CD8-positive, alpha-beta memory T cell (primary cell): ENCODE results near the gene PDE3A. TPM values are rescaled to one million over a fixed set of nuclear protein-coding genes. Genes with fewer than 3 reads are reported as not detected.
"Not testable (repeated sequence)": the region's sequence is repeated elsewhere in the genome, so short reads cannot be mapped to it uniquely, and the experiment has no call there.

Experiments used
- CTCF ChIA-PET: fragments of 350-600 bp; sonication (Branson Sonifier 250); formaldehyde crosslinking; loops from one replicate; lab custom pipeline; 2021; ENCODE audit warnings: antibody characterized with exemption; lab: Charles Lee
- POLR2A ChIA-PET: fragments of 350-600 bp; sonication (Branson Sonifier 250); formaldehyde crosslinking; loops from one replicate; lab custom pipeline; 2021; ENCODE audit warnings: antibody characterized with exemption; lab: Charles Lee
- DNase-seq, 5 donors: peaks; one replicate each; pipeline versions ENCODE4 v3.0.0 to v3.0.0-alpha.2; 2020 to 2022; ENCODE audit warnings: mixed read lengths in 1 of 5
- H3K27ac ChIP-seq: one replicate; pipeline ENCODE4 v1.7.0; 2013; ENCODE audit warnings: low read depth, mild to moderate bottlenecking, low read length, moderate library complexity
- H3K27me3 ChIP-seq: 2 replicates; pipeline ENCODE4 v1.7.0; 2013; ENCODE audit warnings: low read length, mild to moderate bottlenecking; ENCODE audit not compliant: insufficient read depth, poor library complexity, severe bottlenecking
- H3K36me3 ChIP-seq: 2 replicates; pipeline ENCODE4 v1.7.0; 2013; ENCODE audit warnings: mild to moderate bottlenecking, low read length, moderate library complexity; ENCODE audit not compliant: insufficient read depth
- H3K4me1 ChIP-seq: 2 replicates; pipeline ENCODE4 v1.7.0; 2013; ENCODE audit warnings: mild to moderate bottlenecking, low read length, moderate library complexity; ENCODE audit not compliant: insufficient read depth
- H3K4me3 ChIP-seq: 2 replicates; pipeline ENCODE4 v1.7.0; 2013; ENCODE audit warnings: mild to moderate bottlenecking, low read length
- H3K9me3 ChIP-seq: 2 replicates; pipeline ENCODE4 v1.7.0; 2013; ENCODE audit warnings: mild to moderate bottlenecking, low read length
- H3K27ac Mint-ChIP-seq, 8 donors: one replicate each; pipeline ENCODE4 v1.8.0; 2020 to 2021; ENCODE audit warnings: mixed read lengths in 8 of 8, mild to moderate bottlenecking in 6 of 8, inconsistent platforms in 3 of 8, moderate library complexity in 3 of 8
- H3K27me3 Mint-ChIP-seq, 2 donors: one replicate each; pipeline ENCODE4 v1.8.0; 2020 to 2021; ENCODE audit warnings: mixed read lengths in 2 of 2, mild to moderate bottlenecking in 1 of 2, moderate library complexity in 1 of 2
- H3K36me3 Mint-ChIP-seq, 3 donors: one replicate each; pipeline ENCODE4 v1.8.0; 2020 to 2021; ENCODE audit warnings: mixed read lengths in 3 of 3, inconsistent platforms in 1 of 3, mild to moderate bottlenecking in 1 of 3
- H3K4me1 Mint-ChIP-seq, 3 donors: one replicate each; pipeline ENCODE4 v1.8.0; 2020 to 2021; ENCODE audit warnings: mixed read lengths in 3 of 3, inconsistent platforms in 1 of 3, mild to moderate bottlenecking in 1 of 3
- H3K4me3 Mint-ChIP-seq, 7 donors: one replicate each; pipeline ENCODE4 v1.8.0; 2020 to 2021; ENCODE audit warnings: mixed read lengths in 7 of 7, mild to moderate bottlenecking in 6 of 7, moderate library complexity in 4 of 7, inconsistent platforms in 2 of 7
- H3K9me3 Mint-ChIP-seq, 5 donors: one replicate each; pipeline ENCODE4 v1.8.0; 2020 to 2022; ENCODE audit warnings: mixed read lengths in 5 of 5, mild to moderate bottlenecking in 3 of 5, moderate library complexity in 2 of 5, inconsistent platforms in 1 of 5
- polyA plus RNA-seq: library from polyadenylated mRNA; unstranded; fragments of 300-500 nt; fragmentation: Illumina TruSeq; gene quantifications from one replicate; pipeline ENCODE4 v1.2.3, GENCODE V29; 2021
- total RNA-seq, 2 experiments: library from RNA; stranded (reverse); gene quantifications; one replicate each; pipeline ENCODE4 v1.2.3, GENCODE V29; 2021

Gene PDE3A
- total and polyA plus RNA-seq, 3 experiments from 2014 or later, result 0.02 TPM; not detected in 2

DNA sequence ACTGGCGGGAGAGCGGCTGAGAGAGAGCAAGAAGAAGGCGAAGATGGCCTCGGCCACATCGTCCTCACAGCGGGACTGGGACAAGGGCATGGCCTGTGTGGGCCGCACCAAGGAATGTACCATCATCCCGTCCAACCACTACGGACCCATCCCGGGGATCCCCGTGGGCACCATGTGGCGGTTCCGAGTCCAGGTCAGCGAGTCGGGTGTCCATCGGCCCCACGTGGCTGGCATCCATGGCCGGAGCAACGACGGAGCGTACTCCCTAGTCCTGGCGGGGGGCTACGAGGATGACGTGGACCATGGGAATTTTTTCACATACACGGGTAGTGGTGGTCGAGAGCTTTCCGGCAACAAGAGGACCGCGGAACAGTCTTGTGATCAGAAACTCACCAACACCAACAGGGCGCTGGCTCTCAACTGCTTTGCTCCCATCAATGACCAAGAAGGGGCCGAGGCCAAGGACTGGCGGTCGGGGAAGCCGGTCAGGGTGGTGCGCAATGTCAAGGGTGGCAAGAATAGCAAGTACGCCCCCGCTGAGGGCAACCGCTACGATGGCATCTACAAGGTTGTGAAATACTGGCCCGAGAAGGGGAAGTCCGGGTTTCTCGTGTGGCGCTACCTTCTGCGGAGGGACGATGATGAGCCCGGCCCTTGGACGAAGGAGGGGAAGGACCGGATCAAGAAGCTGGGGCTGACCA lies 183.6 kb downstream of the PDE3A start:
- H3K36me3 ChIP-seq, CTCF ChIA-PET: not testable (repeated sequence)

GRCh38 chr12:20552586-20552985 lies 184.2 kb downstream of the PDE3A start:
- H3K36me3 ChIP-seq, H3K27me3 Mint-ChIP-seq, H3K27me3 ChIP-seq, H3K9me3 Mint-ChIP-seq, H3K27ac Mint-ChIP-seq, H3K9me3 ChIP-seq, H3K4me1 Mint-ChIP-seq, POLR2A ChIA-PET, CTCF ChIA-PET, DNase-seq, H3K4me3 ChIP-seq, H3K36me3 Mint-ChIP-seq, H3K4me1 ChIP-seq, H3K27ac ChIP-seq, H3K4me3 Mint-ChIP-seq: not testable (repeated sequence)

More for the DNA sequence above, 183.6 kb downstream of the PDE3A start:
- H3K9me3 ChIP-seq, POLR2A ChIA-PET, H3K27me3 Mint-ChIP-seq, H3K27me3 ChIP-seq, H3K27ac ChIP-seq, H3K4me1 Mint-ChIP-seq, H3K4me3 Mint-ChIP-seq, H3K27ac Mint-ChIP-seq, DNase-seq, H3K4me3 ChIP-seq, H3K9me3 Mint-ChIP-seq, H3K4me1 ChIP-seq, H3K36me3 Mint-ChIP-seq: not testable (repeated sequence)

- Histone ChIP-seq H3K4me3 (no peak overlapping the region), H3K4me1 (no peaks in the 10 kb centered on the region), H3K27ac (no peak overlapping the region), H3K27me3 (no peaks in the 10 kb centered on the region), H3K36me3 (no peaks in the 10 kb centered on the region), H3K9me3 (no peaks in the 10 kb centered on the region)
- Mint-ChIP-seq H3K27me3 (no peaks in the 10 kb centered on the region), H3K27ac (no peak overlapping the region), H3K36me3 (no peaks in the 10 kb centered on the region), H3K9me3 (peaks cover 0 to 1% (median 0%) of the 10 kb centered on the region in 5 donors), H3K4me3 (no peak overlapping the region), H3K4me1 (no peaks in the 10 kb centered on the region)
- ChIA-PET CTCF (no interaction called here), POLR2A (no interaction called here)
- no peak for DNase-seq
Measured at GRCh38 chr12:20555015-20555414, 186.7 kb downstream of the PDE3A start.

- no peak for DNase-seq
- no peak overlapping the region for H3K27ac Mint-ChIP-seq
- H3K36me3 ChIP-seq, result no peaks in the 10 kb centered on the region
- no peak overlapping the region for H3K4me3 ChIP-seq
- H3K4me1 Mint-ChIP-seq, result no peaks in the 10 kb centered on the region
- H3K27me3 Mint-ChIP-seq, result peaks cover 0 to 3% of the 10 kb centered on the region in 2 donors
- H3K4me1 ChIP-seq, result no peaks in the 10 kb centered on the region
- no peak overlapping the region for H3K27ac ChIP-seq
- H3K9me3 ChIP-seq, result no peaks in the 10 kb centered on the region
- ChIA-PET POLR2A (no interaction called here), CTCF (no interaction called here)
- H3K4me3 Mint-ChIP-seq, result no peak overlapping the region
- H3K36me3 Mint-ChIP-seq, result no peaks in the 10 kb centered on the region
- H3K27me3 ChIP-seq, result no peaks in the 10 kb centered on the region
- peaks cover 0 to 1% (median 0%) of the 10 kb centered on the region in 5 donors for H3K9me3 Mint-ChIP-seq
Measured at GRCh38 chr12:20555771-20556170, 187.4 kb downstream of the PDE3A start.

DNA sequence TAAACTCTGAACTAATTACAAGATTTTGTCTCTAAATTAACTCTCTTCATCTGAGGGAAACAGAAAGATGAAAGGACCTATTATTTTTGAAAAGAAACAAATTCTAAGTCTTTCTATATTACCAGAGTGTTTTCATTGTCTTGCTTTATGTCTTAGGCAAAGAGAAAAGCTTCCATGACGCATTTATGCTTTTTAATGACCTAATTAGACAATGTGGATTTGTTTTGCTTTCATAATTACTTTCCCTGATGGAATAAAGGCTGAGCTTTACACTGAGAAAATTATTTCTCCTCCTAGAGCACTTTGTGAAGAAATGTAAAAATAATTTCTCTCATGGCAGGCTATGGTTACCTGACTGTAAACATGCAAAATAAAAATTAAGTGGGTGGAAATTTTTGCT lies 188.8 kb downstream of the PDE3A start:
- Histone ChIP-seq H3K9me3 (no peaks in the 10 kb centered on the region), H3K4me3 (no peak overlapping the region), H3K4me1 (no peaks in the 10 kb centered on the region), H3K36me3 (no peaks in the 10 kb centered on the region), H3K27ac (no peak overlapping the region), H3K27me3 (no peaks in the 10 kb centered on the region)
- H3K27me3 Mint-ChIP-seq, result peaks cover 0 to 3% of the 10 kb centered on the region in 2 donors
- H3K27ac Mint-ChIP-seq, result no peak overlapping the region
- H3K4me3 Mint-ChIP-seq, result no peak overlapping the region
- H3K9me3 Mint-ChIP-seq, result peaks cover 0 to 1% (median 0%) of the 10 kb centered on the region in 5 donors
- H3K4me1 Mint-ChIP-seq, result no peaks in the 10 kb centered on the region
- no peak for DNase-seq
- ChIA-PET POLR2A (no interaction called here), CTCF (no interaction called here)
- H3K36me3 Mint-ChIP-seq, result no peaks in the 10 kb centered on the region

- Mint-ChIP-seq H3K9me3 (no peaks in the 10 kb centered on the region), H3K27ac (no peak overlapping the region), H3K36me3 (no peaks in the 10 kb centered on the region), H3K4me3 (no peak overlapping the region), H3K27me3 (peaks cover 0 to 3% of the 10 kb centered on the region in 2 donors), H3K4me1 (no peaks in the 10 kb centered on the region)
- H3K36me3 ChIP-seq, result no peaks in the 10 kb centered on the region
- H3K27ac ChIP-seq, result no peak overlapping the region
- H3K9me3 ChIP-seq, result no peaks in the 10 kb centered on the region
- H3K27me3 ChIP-seq, result no peaks in the 10 kb centered on the region
- no peak for DNase-seq
- POLR2A ChIA-PET, result no interaction called here
- no peak overlapping the region for H3K4me3 ChIP-seq
- no peaks in the 10 kb centered on the region for H3K4me1 ChIP-seq
- CTCF ChIA-PET, result no interaction called here
Measured at GRCh38 chr12:20560935-20561334, 192.6 kb downstream of the PDE3A start.

DNA sequence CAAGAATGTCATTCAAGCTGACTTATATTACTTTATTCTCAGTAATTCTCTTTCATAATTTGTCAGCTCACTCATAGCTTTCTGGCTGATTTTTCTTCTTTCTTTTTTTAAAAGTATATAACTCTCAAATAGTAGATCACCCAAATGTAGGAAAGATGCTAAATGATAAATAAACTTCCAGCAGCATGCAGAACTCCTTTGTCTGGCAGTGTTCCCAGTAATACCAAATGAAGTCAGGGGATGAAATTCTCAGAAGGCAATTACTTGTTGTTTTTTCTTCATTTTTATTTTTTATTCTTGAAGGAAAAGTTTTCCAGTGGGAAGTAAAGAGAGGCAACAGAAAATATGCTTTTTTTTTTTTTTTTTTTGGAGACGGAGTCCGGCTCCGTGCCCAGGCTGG lies 193.5 kb downstream of the PDE3A start:
- CTCF ChIA-PET, result no interaction called here
- Histone ChIP-seq H3K4me3 (no peak overlapping the region), H3K9me3 (no peaks in the 10 kb centered on the region), H3K4me1 (no peaks in the 10 kb centered on the region), H3K27ac (no peak overlapping the region), H3K27me3 (no peaks in the 10 kb centered on the region), H3K36me3 (no peaks in the 10 kb centered on the region)
- no peak overlapping the region for H3K4me3 Mint-ChIP-seq
- no peak for DNase-seq
- H3K9me3 Mint-ChIP-seq, result no peaks in the 10 kb centered on the region
- H3K27me3 Mint-ChIP-seq, result peaks cover 0 to 3% of the 10 kb centered on the region in 2 donors
- POLR2A ChIA-PET, result no interaction called here
- H3K36me3 Mint-ChIP-seq, result no peaks in the 10 kb centered on the region
- H3K27ac Mint-ChIP-seq, result no peak overlapping the region
- no peaks in the 10 kb centered on the region for H3K4me1 Mint-ChIP-seq

GRCh38 chr12:20567413-20567812 lies 199.1 kb downstream of the PDE3A start:
- no peak overlapping the region for H3K4me3 Mint-ChIP-seq
- H3K9me3 Mint-ChIP-seq, result no peaks in the 10 kb centered on the region
- Histone ChIP-seq H3K9me3 (no peaks in the 10 kb centered on the region), H3K27ac (no peak overlapping the region), H3K36me3 (no peaks in the 10 kb centered on the region), H3K27me3 (no peaks in the 10 kb centered on the region), H3K4me3 (no peak overlapping the region), H3K4me1 (no peaks in the 10 kb centered on the region)
- no peak overlapping the region for H3K27ac Mint-ChIP-seq
- ChIA-PET POLR2A (no interaction called here), CTCF (no interaction called here)
- no peaks in the 10 kb centered on the region for H3K27me3 Mint-ChIP-seq
- DNase-seq, result no peak
- no peaks in the 10 kb centered on the region for H3K4me1 Mint-ChIP-seq
- H3K36me3 Mint-ChIP-seq, result no peaks in the 10 kb centered on the region
